GM12878 (cell line): ENCODE data around the gene MED13L.

Source experiments
- BHLHE40 ChIP-seq, 2 experiments: fragments of 450-650 bp in 1 of 2; IDR thresholded peaks; 2 replicates each; pipeline ENCODE4 v1.6.1; 2011 to 2017; ENCODE audit warnings: low read depth in 2 of 2, borderline replicate concordance in 1 of 2, improper control_type of control experiment in 1 of 2, low read length in 1 of 2, mild to moderate bottlenecking in 1 of 2
- CTCF ChIP-seq, 3 experiments: IDR thresholded peaks in 2 of 3; conservative IDR thresholded peaks in 1 of 3; 2 replicates each; pipeline ENCODE4 v1.5.1; 2011; ENCODE audit warnings: low read depth in 3 of 3, low read length in 3 of 3, mild to moderate bottlenecking in 3 of 3, control low read depth in 2 of 3, moderate library complexity in 2 of 3, inconsistent platforms in 1 of 3, mixed read lengths in 1 of 3; ENCODE audit not compliant: control insufficient read depth in 2 of 3, insufficient read depth in 1 of 3; ENCODE audit errors: extremely low read depth in 1 of 3
- DPF2 ChIP-seq: fragments of 450-650 bp; IDR thresholded peaks from 2 replicates; pipeline ENCODE4 v1.6.1; 2017; ENCODE audit warnings: mild to moderate bottlenecking
- TAF1 ChIP-seq: IDR thresholded peaks from 2 replicates; pipeline ENCODE4 v1.6.1; 2011; ENCODE audit warnings: mild to moderate bottlenecking, low read depth, low read length, borderline replicate concordance
- ZNF274 ChIP-seq: IDR thresholded peaks from one replicate; pipeline ENCODE4 v1.8.0; 2011; ENCODE audit not compliant: insufficient read length, insufficient read depth

GRCh38 chr12:116209503-116209902 lies 68.0 kb downstream of the MED13L start:
- TF ChIP-seq BHLHE40 (IDR thresholded peaks at IDR 0.05; ENCODE audit: borderline replicate concordance in 1 of 2, low read depth in 2 of 2, low read length in 1 of 2) (no peak), CTCF (IDR thresholded peaks at IDR 0.05 in 2 of 3, conservative IDR thresholded peaks at IDR 0.05 in 1 of 3; ENCODE audit: control insufficient read depth in 2 of 3, extremely low read depth in 1 of 3, insufficient read depth in 1 of 3, low read depth in 3 of 3, low read length in 3 of 3) (no peak), DPF2 (no peak), ZNF274 (no peak), TAF1 (no peak)
